Germinal center (tissue), 1 donor: ENCODE results near the gene ARX.

ENCODE experiments used
- DNase-seq: peaks from one replicate; pipeline ENCODE4 v3.0.0; 2012; ENCODE audit warnings: mixed read lengths, low spot score

Gene ARX

GRCh38 chrX:25015486-25016360 is at the start of gene ARX:
Gene ARX (minus strand): TSS chrX:25015965. CDS start chrX:25015737, 228 bp downstream.
- peak; percentile 87 for DNase-seq

GRCh38 chrX:25059273-25059672 is 43.5 kb upstream of the ARX start:
- no peak for DNase-seq

- DNase-seq = no peak
These were observed 37.2 kb upstream of the ARX start for GRCh38 chrX:25052798-25053534.

GRCh38 chrX:25049971-25050370 is 34.2 kb upstream of the ARX start:
- DNase-seq = no peak

- DNase-seq = no peak
These were observed 33.6 kb upstream of the ARX start for GRCh38 chrX:25049357-25049756.

GRCh38 chrX:25048178-25048577 is 32.4 kb upstream of the ARX start:
- no peak for DNase-seq

- no peak for DNase-seq
These were observed 27.4 kb upstream of the ARX start for GRCh38 chrX:25043192-25043591.

GRCh38 chrX:25039036-25039435 is 23.3 kb upstream of the ARX start:
- DNase-seq = no peak

GRCh38 chrX:25034889-25035288 is 19.1 kb upstream of the ARX start:
- no peak for DNase-seq

GRCh38 chrX:25029288-25029825 is 13.6 kb upstream of the ARX start:
- DNase-seq = no peak

GRCh38 chrX:25028726-25029125 is 13.0 kb upstream of the ARX start:
- DNase-seq = no peak

- DNase-seq = no peak
These were observed 10.8 kb upstream of the ARX start for GRCh38 chrX:25026576-25026975.

- no peak for DNase-seq
These were observed 9.8 kb upstream of the ARX start for GRCh38 chrX:25025615-25026014.

GRCh38 chrX:25023908-25024307 is 8.1 kb upstream of the ARX start:
- DNase-seq = no peak

- no peak for DNase-seq
These were observed 6.9 kb upstream of the ARX start for GRCh38 chrX:25022499-25023325.

GRCh38 chrX:25020905-25021449 is 5.2 kb upstream of the ARX start:
- DNase-seq = peak; percentile 61

GRCh38 chrX:25020391-25020904 is 4.7 kb upstream of the ARX start:
- no peak for DNase-seq

GRCh38 chrX:25019707-25020390 is 4.1 kb upstream of the ARX start:
- DNase-seq = no peak

GRCh38 chrX:25018682-25019081 is 2.9 kb upstream of the ARX start:
- no peak for DNase-seq

GRCh38 chrX:25017667-25018247 is 2.0 kb upstream of the ARX start:
- no peak for DNase-seq
